HFF-Myc (cell line): ENCODE measurements around the gene ARHGEF28.

Source experiments
- DNase-seq: peaks from one replicate; pipeline ENCODE4 v3.0.0-alpha.2; 2011; ENCODE audit warnings: low read depth; ENCODE audit errors: extremely low read depth
- H3K4me3 ChIP-seq: replicated peaks from 2 replicates; pipeline ENCODE4 v1.5.1; 2011; ENCODE audit warnings: low read depth, mild to moderate bottlenecking, control low read depth, low read length
- TF ChIP-seq, protein P1 (sequence below): IDR thresholded peaks from 2 replicates; pipeline ENCODE4 v1.5.1; 2012; ENCODE audit warnings: mild to moderate bottlenecking, low read depth, low read length, control low read depth; ENCODE audit errors: missing control alignments

Gene ARHGEF28

DNA sequence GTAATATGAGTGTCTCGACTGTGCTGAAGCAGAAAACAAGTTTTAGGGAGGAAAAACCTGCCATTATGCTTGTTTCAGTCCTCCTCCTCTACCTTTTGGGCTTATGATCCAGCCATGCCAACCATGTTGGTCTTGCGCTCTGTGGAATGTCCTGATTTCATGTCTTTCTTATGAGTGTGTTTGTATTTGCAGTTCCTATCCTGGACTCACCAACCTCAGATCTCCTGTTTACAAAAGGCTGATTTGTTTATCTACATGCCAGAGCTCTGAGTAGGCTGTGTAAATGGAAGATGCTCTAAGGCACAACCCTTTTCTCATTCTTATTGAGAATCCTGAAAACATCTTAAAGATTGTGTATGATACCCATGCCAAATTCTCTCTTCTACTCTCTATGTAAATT is 138.6 kb downstream of the ARHGEF28 start:
- no peak overlapping the region for H3K4me3 ChIP-seq
- DNase-seq, result no peak
- TF ChIP-seq, protein P1, sequence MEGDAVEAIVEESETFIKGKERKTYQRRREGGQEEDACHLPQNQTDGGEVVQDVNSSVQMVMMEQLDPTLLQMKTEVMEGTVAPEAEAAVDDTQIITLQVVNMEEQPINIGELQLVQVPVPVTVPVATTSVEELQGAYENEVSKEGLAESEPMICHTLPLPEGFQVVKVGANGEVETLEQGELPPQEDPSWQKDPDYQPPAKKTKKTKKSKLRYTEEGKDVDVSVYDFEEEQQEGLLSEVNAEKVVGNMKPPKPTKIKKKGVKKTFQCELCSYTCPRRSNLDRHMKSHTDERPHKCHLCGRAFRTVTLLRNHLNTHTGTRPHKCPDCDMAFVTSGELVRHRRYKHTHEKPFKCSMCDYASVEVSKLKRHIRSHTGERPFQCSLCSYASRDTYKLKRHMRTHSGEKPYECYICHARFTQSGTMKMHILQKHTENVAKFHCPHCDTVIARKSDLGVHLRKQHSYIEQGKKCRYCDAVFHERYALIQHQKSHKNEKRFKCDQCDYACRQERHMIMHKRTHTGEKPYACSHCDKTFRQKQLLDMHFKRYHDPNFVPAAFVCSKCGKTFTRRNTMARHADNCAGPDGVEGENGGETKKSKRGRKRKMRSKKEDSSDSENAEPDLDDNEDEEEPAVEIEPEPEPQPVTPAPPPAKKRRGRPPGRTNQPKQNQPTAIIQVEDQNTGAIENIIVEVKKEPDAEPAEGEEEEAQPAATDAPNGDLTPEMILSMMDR, result no peak

DNA sequence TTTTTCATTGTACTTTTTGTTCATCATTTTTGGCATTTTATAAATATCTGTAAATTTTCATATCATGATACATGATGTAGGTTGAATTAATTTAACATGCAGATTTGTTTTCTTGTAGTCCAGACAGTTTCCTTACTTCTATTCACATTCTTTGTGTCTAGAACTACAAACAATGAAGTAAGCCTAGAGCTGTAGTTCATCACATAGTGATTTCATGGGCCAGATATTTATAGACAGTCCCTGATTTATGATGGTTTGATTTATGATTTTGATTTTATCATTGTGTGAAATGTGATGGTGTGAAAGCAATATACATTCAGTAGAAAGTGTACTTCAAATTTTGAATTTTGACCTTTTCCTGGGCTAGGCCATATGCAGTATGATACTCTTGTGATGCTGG is 139.0 kb downstream of the ARHGEF28 start:
- H3K4me3 ChIP-seq, result no peak overlapping the region
- TF ChIP-seq, protein P1, result no peak
- DNase-seq, result no peak

DNA sequence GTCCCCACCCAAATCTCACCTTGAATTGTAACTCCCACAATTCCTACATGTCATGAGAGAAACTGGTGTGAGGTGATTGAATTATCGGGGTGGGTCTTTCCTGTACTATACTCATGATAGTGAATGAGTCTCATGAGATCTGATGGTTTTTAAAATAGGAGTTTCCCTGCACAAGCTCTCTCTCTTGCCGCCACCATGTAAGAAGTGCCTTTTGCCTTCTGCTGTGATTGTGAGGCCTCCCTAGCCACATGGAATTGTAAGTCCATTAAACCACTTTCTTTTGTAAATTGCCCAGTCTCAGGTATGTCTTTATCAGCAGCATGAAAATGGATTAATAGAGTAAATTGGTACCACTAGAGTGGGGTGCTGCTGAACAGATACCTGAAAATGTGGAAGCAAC is 140.9 kb downstream of the ARHGEF28 start:
- H3K4me3 ChIP-seq, result no peak overlapping the region
- TF ChIP-seq, protein P1, result no peak
- DNase-seq, result no peak

DNA sequence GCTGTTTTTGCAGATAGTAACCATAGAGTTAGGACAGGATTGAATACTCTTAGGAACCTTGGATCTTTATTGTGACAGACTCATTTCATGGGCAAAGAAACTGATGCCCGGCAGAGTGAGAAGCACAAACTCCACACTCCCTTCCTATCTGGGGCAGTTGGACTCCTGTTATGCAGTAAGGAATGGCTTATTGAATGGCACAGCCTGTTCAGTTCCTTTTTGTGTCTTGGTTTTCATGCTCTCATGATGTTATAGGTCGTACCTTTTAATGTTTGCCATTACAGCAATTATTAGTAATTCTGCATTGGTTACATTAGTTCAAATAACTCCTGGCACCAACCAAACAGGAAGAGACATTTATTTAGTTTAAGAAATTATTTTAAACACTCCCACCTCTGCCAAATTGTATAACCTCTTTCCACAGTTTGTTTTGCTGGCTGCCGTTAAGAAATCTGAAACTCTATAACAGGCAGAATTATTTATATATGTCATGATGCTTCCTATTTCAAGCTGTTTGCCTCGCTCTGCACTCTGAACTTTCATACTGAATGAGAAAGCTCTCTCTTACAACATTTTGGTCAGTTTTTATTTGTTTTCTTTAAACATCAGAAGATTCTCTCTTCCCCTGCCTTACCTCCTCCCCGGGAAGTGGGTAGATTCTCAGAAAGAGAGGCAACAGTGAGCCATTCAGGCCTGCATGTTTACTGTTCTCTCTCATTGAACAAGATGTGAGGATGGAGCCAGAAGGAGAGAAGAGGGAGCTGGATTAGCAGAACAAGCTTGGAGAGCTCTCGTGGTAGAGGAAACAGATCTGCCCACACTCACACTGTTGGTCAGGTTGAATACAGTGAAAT is 144.4 kb downstream of the ARHGEF28 start:
- TF ChIP-seq, protein P1, result no peak
- no peak for DNase-seq
- H3K4me3 ChIP-seq, result no peak overlapping the region

DNA sequence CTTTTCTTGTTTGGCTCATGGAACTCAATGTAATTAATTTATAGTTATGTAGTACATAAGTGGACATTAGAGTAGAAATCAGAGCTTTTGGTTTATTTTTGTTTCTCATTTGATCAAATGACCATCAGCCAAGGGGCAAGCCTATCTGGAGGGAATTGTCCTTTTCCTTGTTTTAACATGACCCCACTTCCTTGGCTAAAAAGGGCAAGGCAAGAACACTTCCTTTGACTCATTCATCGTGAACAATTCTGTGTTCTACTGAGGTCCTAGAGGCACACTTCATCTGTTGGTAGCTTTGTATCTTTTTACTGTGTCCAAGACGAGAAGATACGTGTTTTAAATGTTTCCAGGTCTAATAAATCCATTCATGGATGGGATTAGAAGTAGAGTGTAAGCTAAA is 148.9 kb downstream of the ARHGEF28 start:
- TF ChIP-seq, protein P1, result no peak
- no peak overlapping the region for H3K4me3 ChIP-seq
- DNase-seq, result no peak

DNA sequence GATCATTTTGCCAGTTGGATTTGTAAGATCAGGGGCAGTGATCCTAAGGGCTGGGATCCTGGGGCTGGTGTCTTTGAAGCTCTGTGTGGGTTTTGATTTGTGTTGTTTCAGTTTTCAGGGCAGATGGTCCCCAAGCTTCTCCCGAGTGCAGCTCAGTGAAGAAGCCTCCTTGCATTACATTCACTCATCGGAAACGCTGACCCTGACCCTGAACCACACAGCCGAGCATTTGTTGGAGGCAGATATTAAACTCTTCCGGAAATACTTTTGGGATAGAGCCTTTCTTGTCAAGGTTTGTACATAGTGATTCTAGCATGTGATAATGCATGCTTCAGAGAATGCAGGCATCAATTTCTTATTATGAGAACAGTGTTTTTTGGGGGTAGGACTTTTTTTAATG is 150.4 kb downstream of the ARHGEF28 start:
- H3K4me3 ChIP-seq, result no peak overlapping the region
- TF ChIP-seq, protein P1, result no peak
- no peak for DNase-seq
